Activated CD4-positive, alpha-beta T cell treated with anti-CD3 and anti-CD28 coated beads for 48 hours (primary cell): ENCODE data around the gene CFAP97D2.
A peak's percentile ranks its signal among the peaks of the same experiment; 100 is the strongest.
"Not testable (repeated sequence)": the region's sequence is repeated elsewhere in the genome, so short reads cannot be mapped to it uniquely, and the experiment has no call there.

Experiments
- DNase-seq: peaks from one replicate; pipeline ENCODE4 v3.0.0-alpha.2; 2020

Gene CFAP97D2

DNA sequence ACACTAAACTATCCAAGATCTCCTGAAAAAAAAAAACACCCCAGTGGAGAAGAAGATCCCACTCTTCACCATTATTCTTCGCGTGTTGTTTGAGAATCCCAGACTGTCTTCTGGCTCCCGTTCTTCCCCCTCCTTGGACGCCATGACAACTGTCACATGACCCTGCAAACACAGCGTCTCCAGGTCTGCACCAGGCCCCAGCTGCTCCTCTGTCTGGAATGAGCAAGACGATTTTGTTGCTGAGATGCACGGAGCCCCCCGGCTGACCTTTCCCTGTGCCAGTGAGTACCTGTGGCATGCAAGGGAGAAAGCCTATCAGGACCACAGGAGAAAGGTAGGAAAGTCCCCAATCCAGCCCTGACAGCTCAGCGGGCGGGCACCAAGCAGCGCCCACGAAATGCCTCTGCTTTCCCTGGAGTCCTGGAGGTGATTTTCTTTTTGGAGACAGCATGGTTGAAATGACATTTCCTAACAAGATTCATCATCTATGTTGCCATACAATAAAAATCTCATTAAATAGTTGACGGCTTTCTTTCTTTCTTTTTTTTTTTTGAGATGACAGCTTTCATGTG, at the start of gene CFAP97D2:
CFAP97D2 (plus strand) TSS at position 171 of the 572 bp plus-strand sequence; CDS start at position 245, 74 bp downstream.
- DNase-seq: no peak

DNA sequence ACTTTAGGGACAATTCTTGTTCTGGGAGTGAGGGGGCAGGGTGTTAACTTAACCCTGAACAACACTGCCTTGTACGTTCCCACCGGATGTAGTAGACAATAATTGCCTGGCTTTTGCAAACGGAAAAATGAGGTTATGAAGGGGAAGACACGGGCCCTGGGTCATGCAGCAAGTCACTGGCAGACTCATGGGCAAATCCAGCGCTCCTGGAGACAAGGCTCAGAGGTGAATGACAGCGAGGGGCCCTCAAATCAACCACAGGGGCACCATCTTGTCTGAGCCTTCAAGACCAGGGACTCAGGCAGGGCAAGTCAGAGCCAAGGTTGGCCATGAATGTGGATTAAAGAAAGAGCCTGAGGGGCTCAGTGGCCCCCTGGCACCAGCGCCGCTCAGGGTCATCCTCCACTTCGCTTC, 49.4 kb upstream of the CFAP97D2 start:
- DNase-seq: peak; percentile 69

DNA sequence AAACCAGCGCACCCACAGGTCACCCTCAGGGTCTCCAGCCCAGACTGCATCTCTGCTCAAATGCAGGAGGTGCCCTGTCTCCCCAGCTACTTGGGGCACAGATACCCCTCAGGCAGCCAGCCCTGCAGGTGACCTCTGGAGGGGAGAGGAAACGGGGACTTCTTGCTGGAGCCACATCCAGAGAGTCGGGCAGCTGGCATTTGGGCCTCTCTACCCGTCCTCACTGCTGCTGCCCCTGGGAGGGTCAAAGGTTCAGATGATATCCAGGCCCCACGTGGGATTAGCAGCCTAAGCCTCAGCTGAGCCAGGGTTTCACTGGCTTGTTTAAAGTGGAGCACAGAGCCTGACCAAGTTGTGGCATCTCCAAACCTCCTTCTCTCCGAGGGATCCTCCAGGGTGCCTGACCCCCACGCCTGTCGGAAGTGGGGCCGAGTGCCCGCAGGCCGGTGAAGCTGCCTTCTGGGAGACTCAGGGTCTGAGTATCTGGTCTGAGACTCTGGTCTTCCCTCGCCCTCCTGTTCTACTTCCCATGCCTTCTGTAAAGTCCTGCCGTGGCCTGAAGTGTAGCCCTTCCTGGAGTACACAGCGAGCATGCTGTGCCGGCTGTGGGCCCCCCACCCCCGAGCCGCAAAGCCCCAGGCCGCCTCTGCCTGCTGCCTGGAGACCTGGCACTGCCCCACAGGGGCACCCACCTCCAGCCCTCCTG, 48.8 kb upstream of the CFAP97D2 start:
- DNase-seq: no peak

- peak; percentile 71 for DNase-seq
Measured at GRCh38 chr13:114130837-114131582, 48.0 kb upstream of the CFAP97D2 start.

- peak; percentile 43 for DNase-seq
Measured at GRCh38 chr13:114131583-114132418, 47.3 kb upstream of the CFAP97D2 start.

GRCh38 chr13:114132419-114133121, 46.5 kb upstream of the CFAP97D2 start, which contains the start of gene RASA3:
Gene RASA3, minus strand, starts transcription at chr13:114132623. Its CDS starts 134 bp downstream, at chr13:114132489.
- DNase-seq: peak; percentile 65

DNA sequence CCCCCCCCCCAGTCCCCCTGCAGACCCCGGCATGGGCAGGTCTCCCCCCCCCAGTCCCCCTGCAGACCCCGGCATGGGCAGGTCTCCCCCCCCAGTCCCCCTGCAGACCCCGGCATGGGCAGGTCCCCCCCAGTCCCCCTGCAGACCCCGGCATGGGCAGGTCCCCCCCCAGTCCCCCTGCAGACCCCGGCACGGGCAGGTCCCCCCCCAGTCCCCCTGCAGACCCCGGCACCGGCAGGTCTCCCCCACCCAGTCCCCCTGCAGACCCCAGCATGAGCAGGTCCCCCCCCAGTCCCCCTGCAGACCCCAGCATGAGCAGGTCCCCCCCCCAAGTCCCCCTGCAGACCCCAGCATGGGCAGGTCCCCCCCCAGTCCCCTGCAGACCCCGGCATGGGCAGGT, 45.9 kb upstream of the CFAP97D2 start:
- DNase-seq: not testable (repeated sequence)

DNA sequence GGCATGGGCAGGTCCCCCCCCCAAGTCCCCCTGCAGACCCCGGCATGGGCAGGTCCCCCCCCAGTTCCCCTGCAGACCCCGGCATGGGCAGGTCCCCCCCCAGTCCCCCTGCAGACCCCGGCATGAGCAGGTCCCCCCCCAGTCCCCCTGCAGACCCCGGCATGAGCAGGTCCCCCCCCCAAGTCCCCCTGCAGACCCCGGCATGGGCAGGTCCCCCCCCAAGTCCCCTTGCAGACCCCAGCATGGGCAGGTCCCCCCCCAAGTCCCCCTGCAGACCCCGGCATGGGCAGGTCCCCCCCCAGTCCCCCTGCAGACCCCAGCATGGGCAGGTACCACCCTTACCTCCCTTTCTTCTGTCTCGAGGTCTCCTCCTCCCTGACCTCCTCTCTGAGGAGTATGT, 45.5 kb upstream of the CFAP97D2 start:
- not testable (repeated sequence) for DNase-seq

GRCh38 chr13:114134111-114134943, 44.7 kb upstream of the CFAP97D2 start:
- peak; percentile 23 for DNase-seq

- no peak for DNase-seq
Measured at GRCh38 chr13:114134944-114135610, 44.0 kb upstream of the CFAP97D2 start.

DNA sequence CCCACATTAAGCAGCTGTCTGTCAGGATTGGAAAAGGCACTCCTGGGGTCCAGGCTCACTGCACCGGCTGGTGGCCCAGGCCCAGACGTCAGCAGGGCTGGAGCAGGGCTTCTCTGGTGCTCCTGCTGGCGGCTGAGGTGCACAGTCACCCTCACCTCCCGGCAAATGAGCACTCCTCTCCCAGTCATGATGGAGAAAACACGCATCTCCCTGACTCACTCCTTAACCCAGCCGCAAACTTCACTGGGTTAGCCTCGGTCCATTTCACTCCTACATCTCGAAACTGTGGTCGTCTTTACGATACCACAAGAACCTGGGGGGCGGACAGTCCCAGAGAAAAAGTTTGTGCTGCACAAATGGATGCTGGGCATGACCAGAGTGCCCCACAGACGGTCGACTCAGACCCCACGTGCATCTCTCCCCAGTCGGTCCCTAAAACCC, 43.3 kb upstream of the CFAP97D2 start:
- DNase-seq: no peak

GRCh38 chr13:114136576-114136975, 42.5 kb upstream of the CFAP97D2 start:
- no peak for DNase-seq

GRCh38 chr13:114140131-114140905, 38.7 kb upstream of the CFAP97D2 start:
- DNase-seq: peak; percentile 46

DNA sequence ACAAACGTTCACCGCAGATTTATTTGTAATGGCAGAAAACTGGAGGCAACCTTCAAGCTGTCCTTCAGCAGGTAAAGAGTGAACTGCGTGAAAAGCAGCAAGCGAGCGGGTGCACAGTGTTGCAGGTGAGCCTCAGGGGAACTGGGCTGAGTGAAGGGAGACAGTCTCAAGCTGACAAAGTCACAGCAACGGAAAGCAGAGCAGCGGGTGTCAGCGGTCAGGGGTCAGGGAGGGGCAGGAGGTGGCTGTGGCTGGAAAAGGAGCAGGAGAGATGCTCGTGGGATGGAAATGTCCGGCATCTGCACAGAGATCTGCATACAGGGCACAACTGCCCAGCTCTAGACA, 38.2 kb upstream of the CFAP97D2 start:
- DNase-seq: peak; percentile 48

- DNase-seq: no peak
Measured at GRCh38 chr13:114141261-114141996, 37.6 kb upstream of the CFAP97D2 start.

DNA sequence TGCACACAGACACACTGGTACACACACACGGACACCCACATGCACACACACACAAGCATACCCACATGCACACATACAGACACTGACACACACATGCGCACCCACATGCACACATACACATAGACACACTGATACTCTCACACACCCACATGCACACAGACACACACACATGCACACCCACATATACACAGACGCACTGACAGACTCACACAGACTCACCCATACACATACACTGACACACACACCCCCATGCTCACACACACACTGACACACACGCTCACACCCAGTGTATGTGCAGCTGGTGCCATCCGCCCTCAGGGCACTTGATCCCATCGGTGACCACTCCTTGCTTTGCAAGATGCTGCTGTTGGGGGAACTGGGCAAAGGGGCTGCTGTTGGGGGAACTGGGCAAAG, 36.9 kb upstream of the CFAP97D2 start:
- no peak for DNase-seq

DNA sequence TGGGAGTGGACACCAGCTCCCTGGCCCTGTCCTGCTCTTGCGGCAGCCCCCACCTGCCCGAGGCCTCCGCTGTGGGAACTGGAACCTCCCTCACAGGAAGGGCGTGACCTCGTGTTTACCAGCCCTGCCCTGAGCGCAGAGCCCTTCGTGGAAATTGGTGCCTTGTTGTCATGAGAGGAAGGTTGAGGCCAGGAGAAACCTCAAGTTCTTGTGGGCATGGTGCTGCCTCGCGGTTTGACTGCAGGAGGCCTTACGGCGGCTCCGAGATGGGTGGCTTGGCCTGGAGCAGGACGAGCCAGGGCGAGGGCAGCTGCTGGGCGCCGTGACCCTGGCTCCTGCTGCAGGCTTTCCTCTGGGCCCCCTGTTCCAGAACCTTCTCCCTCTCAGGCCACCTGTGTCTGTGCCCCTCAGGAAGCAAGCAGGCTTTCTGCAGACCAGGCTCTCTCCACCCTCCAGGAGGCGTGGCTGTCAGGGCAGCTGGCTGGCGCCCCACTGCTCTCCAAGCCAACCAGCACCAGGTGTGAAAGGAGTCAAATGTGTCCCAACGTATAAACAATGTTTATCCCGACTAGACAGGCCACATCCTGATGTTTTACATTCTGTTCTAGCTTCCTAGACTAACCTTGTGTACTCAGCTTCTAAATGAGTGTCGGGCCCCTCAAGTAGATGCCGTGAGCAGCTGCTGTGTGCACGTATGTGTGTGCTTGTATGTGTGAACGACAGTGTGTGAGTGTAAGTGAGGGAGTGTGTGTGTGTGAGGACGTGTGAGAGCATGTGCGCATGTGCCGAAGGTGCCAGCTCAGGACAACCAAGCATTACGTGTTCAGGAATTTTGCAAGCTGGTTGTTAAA, 36.2 kb upstream of the CFAP97D2 start:
- DNase-seq: peak; percentile 57
